ENCODE results near the gene TPGS1.

Gene TPGS1

GRCh38 chr19:514166-514663 is 6.9 kb downstream of the TPGS1 start:
- H3K79me2 ChIP-seq (ENCODE audit: insufficient read depth, low read depth): no peaks in the 10 kb centered on the region
- TF ChIP-seq, protein P1, sequence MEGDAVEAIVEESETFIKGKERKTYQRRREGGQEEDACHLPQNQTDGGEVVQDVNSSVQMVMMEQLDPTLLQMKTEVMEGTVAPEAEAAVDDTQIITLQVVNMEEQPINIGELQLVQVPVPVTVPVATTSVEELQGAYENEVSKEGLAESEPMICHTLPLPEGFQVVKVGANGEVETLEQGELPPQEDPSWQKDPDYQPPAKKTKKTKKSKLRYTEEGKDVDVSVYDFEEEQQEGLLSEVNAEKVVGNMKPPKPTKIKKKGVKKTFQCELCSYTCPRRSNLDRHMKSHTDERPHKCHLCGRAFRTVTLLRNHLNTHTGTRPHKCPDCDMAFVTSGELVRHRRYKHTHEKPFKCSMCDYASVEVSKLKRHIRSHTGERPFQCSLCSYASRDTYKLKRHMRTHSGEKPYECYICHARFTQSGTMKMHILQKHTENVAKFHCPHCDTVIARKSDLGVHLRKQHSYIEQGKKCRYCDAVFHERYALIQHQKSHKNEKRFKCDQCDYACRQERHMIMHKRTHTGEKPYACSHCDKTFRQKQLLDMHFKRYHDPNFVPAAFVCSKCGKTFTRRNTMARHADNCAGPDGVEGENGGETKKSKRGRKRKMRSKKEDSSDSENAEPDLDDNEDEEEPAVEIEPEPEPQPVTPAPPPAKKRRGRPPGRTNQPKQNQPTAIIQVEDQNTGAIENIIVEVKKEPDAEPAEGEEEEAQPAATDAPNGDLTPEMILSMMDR (conservative IDR thresholded peaks at IDR 0.05; ENCODE audit: low read depth, low read length): no peak
- H3K27ac ChIP-seq: no peak overlapping the region
- H3K36me3 ChIP-seq (ENCODE audit: insufficient read depth): no peaks in the 10 kb centered on the region
- H3K4me1 ChIP-seq (ENCODE audit: low read depth, poor library complexity, severe bottlenecking): peaks cover 20% of the 10 kb centered on the region
- H2AFZ ChIP-seq (ENCODE audit: low read depth): no peak overlapping the region
- no peak overlapping the region for H3K4me2 ChIP-seq
- H3K4me3 ChIP-seq (IDR thresholded peaks at IDR 0.05; ENCODE audit: insufficient read depth, low read depth, low read length): no peak overlapping the region
- H3K9ac ChIP-seq: no peak overlapping the region
- H3K27me3 ChIP-seq (ENCODE audit: insufficient read depth, low read depth): no peaks in the 10 kb centered on the region
- no peaks in the 10 kb centered on the region for H4K20me1 ChIP-seq (ENCODE audit: insufficient read depth)

DNA sequence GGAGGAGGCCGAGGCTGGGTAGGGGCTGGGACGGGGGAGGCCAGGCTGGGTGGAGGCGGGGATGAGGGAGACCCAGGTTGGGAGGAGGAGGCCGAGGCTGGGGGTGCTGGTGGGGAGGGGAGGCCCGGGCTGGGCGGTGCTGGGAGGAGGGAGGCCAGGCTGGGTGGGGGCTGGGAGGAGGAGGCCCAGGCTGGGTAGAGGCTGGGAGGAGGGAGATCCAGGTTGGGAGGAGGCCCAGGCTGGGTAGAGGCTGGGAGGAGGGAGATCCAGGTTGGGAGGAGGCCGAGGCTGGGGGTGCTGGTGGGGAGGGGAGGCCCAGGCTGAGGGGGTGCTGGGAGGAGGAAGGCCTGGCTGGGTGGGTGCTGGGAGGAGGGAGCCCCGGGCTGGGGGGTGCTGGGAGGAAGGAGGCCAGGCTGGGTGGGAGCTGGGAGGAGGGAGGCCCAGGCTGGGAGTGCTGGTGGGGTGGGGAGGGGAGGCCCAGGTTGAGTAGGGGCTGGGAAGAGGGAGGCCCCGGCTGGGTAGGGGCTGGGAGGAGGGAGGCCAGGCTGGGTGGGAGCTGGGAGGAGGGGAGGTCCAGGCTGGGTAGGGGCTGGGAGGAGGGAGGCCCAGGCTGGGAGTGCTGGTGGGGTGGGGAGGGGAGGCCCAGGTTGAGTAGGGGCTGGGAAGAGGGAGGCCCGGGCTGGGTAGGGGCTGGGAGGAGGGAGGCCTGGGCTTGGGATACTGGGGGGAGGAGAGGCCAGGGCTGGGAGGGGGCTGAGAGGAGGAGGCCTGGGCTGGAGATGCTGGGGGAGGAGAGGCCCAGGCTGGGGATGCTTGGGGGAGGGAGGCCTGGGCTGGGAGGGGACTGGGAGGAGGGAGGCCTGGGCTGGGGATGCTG is 10.7 kb downstream of the TPGS1 start:
- Histone ChIP-seq H3K9ac (no peak overlapping the region), H3K36me3 (ENCODE audit: insufficient read depth) (no peaks in the 10 kb centered on the region), H2AFZ (ENCODE audit: low read depth) (no peak overlapping the region), H3K4me3 (IDR thresholded peaks at IDR 0.05; ENCODE audit: insufficient read depth, low read depth, low read length) (no peak overlapping the region), H4K20me1 (ENCODE audit: insufficient read depth) (no peaks in the 10 kb centered on the region), H3K4me1 (ENCODE audit: low read depth, poor library complexity, severe bottlenecking) (no peaks in the 10 kb centered on the region), H3K79me2 (ENCODE audit: insufficient read depth, low read depth) (no peaks in the 10 kb centered on the region), H3K27ac (no peak overlapping the region), H3K4me2 (no peak overlapping the region), H3K27me3 (ENCODE audit: insufficient read depth, low read depth) (no peaks in the 10 kb centered on the region)
- TF ChIP-seq, protein P1 (conservative IDR thresholded peaks at IDR 0.05; ENCODE audit: low read depth, low read length): no peak

GRCh38 chr19:518598-519231 is 11.4 kb downstream of the TPGS1 start:
- Histone ChIP-seq H4K20me1 (ENCODE audit: insufficient read depth) (no peaks in the 10 kb centered on the region), H3K27me3 (ENCODE audit: insufficient read depth, low read depth) (no peaks in the 10 kb centered on the region), H3K9ac (no peak overlapping the region), H3K4me1 (ENCODE audit: low read depth, poor library complexity, severe bottlenecking) (no peaks in the 10 kb centered on the region), H2AFZ (ENCODE audit: low read depth) (no peak overlapping the region), H3K4me2 (no peak overlapping the region), H3K36me3 (ENCODE audit: insufficient read depth) (no peaks in the 10 kb centered on the region), H3K27ac (no peak overlapping the region), H3K4me3 (IDR thresholded peaks at IDR 0.05; ENCODE audit: insufficient read depth, low read depth, low read length) (no peak overlapping the region), H3K79me2 (ENCODE audit: insufficient read depth, low read depth) (no peaks in the 10 kb centered on the region)
- TF ChIP-seq, protein P1 (conservative IDR thresholded peaks at IDR 0.05; ENCODE audit: low read depth, low read length): no peak

GRCh38 chr19:519449-519865 is 12.2 kb downstream of the TPGS1 start:
- Histone ChIP-seq H3K79me2 (ENCODE audit: insufficient read depth, low read depth) (no peaks in the 10 kb centered on the region), H3K4me2 (no peak overlapping the region), H3K27ac (no peak overlapping the region), H3K9ac (no peak overlapping the region), H3K27me3 (ENCODE audit: insufficient read depth, low read depth) (no peaks in the 10 kb centered on the region), H4K20me1 (ENCODE audit: insufficient read depth) (no peaks in the 10 kb centered on the region), H2AFZ (ENCODE audit: low read depth) (no peak overlapping the region), H3K4me3 (IDR thresholded peaks at IDR 0.05; ENCODE audit: insufficient read depth, low read depth, low read length) (no peak overlapping the region), H3K36me3 (ENCODE audit: insufficient read depth) (no peaks in the 10 kb centered on the region), H3K4me1 (ENCODE audit: low read depth, poor library complexity, severe bottlenecking) (no peaks in the 10 kb centered on the region)
- TF ChIP-seq, protein P1 (conservative IDR thresholded peaks at IDR 0.05; ENCODE audit: low read depth, low read length): no peak

Measured in KMS-11 (cell line).